Fibroblast of peridontal ligament (primary cell): ENCODE data around the gene DLX3.
"Not testable (repeated sequence)": the region's sequence is repeated elsewhere in the genome, so short reads cannot be mapped to it uniquely, and the experiment has no call there.

Experiments used
- DNase-seq: peaks from one replicate; pipeline ENCODE4 v3.0.0-alpha.2; 2010; ENCODE audit errors: extremely low read depth

Gene DLX3

DNA sequence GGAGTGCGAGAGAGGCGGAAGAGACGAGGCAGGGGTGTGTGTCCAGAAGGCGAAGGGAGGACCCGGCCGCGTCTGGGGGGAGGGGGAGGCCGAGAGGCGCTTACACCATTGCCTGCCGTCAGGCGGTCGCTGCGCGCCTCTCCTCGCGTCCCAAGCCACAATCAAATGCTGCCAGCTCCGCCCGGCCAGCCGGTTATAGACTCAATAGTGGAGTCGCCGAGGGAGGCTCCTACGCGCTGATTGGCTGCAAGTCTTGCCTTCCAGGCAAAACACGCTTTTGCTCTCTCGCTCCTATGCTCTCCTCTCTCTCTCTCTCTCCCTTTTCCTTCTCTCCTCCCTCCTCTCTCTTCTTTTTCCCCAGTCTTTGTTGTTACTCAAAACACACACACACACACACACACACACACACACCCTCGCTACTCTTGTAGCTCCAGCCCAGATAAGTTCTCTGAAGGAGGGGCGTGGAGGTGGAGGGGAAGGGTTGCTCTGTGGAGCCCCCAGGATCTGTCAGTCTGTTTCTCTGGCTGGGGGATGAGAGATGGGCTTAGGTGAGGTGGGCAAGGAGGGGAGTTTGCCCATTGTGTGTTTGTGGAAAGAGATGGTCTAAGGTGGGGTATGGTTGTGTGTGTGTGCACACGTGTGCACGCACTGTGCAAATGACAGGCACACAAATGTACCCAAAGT, at the start of gene DLX3:
Gene DLX3, minus strand, starts transcription at position 170 of the 684 bp plus-strand sequence. CDS start 226 bp downstream, outside the sequence.
- DNase-seq: peak; percentile 71

DNA sequence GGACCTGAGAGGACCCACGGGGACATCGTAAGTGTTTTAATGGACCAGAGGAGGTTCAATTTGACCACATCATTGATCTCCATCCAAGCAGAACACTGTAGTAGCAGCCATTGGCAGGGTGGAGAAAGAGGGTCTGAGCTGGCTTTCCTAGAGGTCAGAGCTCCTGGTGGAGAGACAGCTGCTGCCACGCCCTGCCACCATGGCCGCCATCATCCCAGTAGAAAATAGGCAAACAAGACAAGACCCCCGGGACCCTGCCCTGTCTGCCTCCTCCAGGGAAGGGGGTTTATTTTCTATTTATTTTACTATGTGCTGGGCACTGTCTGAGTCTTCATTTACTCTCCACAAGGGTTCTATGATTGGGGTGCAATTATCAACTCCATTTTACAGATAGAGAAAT, 49.5 kb upstream of the DLX3 start:
- no peak for DNase-seq

DNA sequence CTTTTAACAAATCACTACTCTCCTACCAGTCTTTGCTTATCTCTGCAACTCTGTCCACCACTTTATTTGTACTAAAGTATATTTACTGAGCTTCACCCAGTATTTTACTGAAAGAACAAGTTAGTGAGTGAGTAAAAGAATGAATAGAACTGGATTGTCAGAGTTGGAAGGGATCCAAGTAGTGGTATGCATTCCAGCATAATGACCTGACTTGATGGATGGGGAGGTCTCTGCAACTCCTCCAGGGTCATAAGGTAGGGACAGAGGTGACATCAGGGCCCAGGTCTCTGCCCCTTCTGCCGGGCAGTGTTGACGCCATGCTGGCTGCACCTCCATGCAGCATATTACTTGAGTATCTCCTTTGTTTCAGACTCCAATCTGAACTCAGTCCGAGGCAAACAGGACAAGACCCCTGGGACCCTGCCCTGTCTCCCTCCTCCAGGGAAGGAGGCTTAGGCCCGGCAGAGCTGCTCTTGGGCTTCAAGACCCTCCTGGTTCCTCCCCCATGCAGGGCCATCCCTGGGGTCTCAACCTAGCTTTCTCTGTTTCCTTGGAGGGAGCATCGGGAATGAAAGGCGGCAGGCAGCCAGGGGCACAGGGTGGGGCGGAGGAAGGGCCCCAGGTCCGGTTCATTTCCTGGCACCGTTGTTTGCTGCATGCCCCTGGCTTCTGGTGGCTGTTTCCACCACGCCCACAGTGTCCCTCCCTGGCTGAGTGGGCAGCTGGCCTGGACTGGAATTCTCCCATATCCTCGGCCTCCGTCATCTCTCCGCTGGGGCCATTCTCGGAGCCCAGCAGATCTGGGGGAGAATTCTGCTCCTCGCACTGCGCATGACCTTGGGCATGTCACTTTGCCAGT, 48.5 kb upstream of the DLX3 start:
- peak; percentile 24 for DNase-seq

DNA sequence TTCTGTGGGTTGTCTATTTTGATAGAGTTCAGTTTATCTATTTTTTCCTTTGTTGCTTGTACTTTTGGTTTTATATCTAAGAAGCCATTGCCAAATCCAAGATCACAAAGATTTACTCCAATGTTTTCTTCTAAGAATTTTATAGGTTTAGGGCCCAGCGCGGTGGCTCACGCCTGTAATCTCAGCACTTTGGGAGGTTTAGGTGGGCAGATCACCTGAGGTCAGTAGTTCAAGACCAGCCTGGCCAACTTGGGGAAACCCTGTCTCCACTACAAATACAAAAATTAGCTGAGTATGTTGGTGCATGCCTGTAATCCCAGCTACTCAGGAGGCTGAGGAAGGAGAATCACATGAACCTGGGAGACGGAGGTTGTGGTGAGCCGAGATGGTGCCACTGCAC, 47.2 kb upstream of the DLX3 start:
- DNase-seq: no peak

DNA sequence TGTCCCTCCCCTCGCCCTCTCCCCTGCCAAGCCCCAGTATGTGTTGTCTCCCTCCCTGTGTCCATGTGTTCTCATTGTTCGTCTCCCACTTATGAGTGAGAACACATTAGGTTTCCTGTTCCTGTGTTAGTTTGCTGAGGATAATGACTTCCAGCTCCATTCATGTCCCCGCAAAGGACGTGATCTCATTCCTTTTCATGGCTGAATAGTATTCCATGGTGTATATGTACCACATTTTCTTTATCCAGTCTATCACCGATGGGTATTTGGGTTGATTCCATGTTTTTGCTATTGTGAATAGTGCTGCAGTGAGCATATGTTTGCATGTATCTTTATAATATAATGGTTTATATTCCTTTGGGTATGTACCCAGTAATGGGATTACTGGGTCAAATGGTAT, 45.5 kb upstream of the DLX3 start:
- not testable (repeated sequence) for DNase-seq

DNA sequence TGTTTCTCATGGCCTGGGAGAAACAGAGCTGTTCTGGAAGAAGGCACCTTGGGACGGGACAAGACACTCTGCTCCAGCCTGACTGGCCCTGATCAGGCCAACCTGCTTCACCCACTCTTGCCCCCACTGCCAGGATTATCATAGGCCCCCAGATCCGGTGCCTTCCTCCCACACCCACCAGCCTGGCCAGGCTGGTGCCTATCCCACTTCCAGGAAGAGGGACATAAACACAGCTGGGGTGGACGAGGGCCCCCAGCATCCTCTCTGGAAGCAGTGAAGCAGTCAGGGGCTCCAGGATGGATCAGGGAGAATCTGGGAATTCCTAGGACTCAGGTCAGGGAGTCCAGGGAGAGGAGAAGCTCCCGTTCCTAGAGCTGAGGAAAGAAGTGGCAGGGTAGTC, 44.0 kb upstream of the DLX3 start:
- DNase-seq: no peak

DNA sequence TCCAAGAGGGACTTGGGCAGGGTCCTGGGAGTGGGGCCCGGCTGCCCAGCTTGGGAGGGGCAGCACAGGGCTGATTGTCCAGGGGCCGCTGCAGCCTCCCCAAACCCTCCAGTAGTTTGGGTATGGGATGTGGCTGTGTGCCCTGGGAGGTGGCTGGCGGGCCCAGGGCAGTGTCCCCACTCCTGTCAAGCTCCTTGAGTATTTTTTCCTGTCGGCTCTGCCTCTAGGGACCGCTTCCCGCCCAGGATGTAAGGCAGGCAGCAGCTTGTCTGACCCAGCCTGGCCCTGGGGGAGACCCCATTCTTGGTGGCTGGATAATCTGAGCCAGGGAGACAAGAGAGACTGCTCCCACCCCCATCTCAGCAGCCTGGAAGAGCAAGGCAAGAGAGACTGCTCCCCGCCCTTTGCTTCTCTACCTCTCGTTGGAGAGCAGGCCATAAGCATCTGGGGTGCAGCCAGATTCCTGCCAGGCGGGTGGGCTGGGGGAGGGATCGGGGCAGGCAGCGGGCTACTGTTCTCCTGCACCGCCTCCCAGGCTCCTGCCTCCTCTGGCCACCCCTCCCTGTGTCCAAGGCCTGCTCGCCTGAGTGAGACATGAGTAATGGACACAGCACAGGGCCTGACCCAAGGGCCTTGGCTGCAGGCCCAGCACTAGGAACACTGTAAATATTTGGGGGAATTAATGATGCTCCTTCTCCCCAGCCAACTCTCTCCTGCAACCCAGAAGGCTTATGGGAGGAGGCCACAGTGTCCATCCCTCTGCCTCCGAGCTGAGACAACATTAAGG, 42.5 kb upstream of the DLX3 start:
- peak; percentile 62 for DNase-seq

DNA sequence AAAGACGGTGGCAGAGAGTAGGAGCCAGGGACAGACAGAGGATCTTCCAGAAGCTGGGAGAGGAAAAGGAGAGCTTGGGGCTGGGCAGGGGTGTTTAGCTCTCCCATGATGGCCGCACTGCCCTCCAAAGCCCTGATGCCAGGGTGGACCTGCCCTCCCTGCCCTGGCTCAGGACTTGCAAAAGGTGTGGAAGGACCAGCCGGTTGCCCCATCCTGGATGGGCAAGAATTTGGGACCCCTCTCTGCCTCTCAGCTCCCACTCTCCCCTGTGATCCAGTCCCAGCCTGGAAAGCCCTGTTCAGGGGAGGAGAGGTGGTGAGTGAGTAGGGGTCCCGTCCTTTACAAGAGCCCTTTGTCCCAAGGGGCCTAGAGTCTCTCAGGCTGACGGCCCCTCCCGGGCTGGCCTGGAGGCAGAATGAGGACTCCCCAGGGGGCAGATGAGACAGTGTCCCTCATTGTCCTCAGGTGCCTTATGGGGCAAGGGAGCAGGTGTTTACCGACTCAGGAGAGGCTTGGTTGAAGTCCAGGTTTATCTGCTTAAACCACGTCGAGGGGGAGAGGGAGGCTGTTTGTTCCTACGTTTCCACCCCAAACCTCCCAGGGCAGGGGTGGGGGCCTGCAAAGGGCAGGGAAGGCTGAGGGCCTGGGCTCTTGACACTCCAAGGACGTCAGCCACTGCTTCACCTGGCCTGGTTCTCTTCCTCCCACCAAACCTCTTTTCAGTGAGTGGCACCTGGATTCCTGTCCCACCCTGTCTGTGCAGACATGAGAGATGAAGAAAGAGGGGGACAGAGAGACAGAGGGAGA, 41.6 kb upstream of the DLX3 start:
- DNase-seq: no peak

DNA sequence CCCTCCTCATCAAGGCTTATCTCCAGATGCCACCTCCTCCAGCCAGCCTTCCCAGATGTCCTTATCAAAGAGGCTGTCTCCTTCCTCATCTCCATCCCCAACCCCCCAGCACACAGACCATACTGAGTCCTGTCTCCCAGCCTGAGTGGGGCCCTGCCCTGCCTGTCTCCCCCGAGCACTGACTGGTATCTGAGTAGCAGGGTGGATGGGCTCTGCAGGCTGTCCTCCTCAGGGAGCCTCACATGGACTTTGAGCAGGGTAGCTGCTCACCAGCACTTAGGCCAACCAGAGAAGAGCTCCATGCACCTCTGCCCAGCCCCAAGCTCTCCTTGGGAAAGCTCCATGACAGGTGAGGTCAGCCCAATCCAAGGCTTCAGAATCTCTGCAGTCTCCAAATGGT, 40.9 kb upstream of the DLX3 start:
- no peak for DNase-seq

DNA sequence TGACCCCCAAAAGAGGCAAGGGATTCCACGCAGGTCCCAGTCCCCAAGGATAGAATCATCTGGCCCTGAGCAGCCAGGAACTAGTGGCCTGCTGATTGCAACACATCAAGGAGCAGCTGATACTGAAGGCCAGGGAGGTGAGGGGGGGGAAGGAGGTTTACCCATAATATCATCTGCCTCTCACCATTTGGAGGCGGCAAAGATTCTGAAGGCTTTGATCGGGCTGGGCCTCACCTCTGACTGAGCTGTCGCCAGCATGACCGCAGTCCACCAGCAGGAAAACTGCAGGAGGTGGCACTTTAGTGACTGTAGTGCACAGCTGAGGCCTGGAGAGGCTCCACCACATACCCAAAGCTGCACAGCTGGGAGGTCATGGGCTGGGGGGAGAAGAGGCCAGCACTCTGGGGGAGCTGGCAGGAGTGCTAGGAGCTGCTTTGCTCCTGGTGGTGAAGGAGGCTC, 40.4 kb upstream of the DLX3 start:
- DNase-seq: no peak

DNA sequence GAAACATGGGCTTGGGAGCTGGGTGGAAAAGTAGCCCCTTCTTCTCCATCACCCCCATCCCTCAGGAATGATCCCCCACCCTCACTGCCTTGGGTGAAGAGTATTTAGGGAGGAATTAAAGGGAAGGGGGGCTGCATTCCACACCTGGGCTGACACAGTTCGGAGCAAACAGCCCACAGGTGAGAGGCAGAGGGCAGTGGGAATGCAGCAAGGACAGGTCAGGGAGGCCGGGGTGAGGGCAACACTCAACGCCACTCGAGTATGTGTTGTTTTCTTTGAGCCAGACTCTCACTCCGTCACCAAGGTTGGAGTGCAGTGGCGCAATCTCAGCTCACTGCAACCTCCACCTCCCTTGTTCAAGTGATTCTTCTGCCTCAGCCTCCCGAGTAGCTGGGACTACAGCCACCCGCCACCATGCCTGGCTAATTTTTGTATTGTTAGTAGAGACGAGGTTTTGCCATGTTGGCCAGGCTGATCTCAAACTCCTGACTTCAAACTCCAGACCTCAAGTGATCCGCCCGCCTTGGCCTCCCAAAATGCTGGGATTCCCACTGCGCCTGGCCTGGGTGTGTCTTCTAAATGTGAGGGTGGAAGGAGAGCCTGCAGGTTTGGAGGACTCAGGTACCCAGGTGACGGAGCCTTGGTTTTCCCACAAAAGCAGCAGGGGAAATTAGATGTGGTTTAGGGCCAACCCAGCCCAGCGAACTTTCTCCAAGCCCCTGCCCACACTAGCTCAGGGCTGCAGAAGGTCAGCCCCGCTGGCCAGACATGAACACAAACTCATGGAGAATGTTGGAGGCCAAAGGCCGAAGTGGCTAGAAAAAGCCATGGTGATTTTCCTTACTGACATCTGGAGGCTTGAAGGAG, 39.7 kb upstream of the DLX3 start:
- no peak for DNase-seq

DNA sequence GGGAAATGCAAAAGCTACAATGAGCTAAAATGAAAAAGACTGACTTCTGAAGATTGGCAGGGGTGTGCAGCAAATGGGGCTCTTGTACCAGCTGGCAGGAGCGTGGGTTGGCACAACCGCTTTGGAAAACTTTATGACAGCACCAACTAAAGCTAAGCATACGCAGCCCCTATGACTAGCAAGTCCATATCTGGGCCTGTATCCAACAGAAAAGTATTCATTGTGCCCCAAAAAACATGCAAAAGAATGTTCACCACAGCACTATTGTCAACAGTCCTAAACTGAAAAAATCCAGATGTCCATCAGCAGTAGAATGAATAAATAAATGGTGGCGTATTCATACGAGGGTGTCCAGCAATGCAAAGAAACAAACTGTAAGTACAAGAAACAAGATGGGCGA, 38.3 kb upstream of the DLX3 start:
- DNase-seq: peak; percentile 80

DNA sequence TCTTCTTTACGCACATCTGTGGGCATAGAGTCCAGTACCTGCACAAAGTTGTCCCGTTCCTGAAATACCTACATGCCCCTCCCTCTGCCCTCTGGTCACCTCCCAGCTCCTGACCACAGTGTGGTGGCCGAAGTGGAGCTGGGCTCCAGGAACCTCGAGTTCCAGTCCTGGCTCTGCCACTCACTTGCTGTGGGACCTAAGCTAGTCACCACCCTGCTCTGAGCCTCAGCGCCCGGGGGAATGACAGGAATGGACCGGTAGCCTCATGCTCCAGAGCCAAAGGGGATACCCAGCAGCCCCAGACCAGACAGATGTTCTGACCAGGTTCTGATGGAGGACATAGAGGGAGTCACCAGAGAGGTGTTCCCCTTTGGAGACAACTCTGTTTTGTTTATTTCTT, 34.2 kb upstream of the DLX3 start:
- DNase-seq: no peak

DNA sequence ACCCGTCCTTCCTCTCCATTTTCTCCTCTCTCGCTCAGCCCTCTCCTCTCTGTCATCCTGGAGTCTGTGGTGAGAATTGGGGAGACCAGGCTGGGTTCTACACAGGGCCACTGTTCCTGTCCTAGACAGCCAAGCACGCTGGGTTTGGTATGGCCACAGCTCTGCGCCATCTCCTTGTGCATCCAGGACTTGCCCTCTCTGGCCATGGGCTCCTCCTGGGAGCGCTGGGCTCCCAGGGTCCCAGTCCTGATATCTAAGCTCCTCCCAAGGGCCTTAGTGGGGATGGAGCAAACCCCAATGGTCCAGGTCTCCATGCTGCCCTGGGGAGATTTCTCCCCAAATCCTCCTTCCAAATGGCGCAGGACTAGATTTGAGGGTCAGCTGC, 33.7 kb upstream of the DLX3 start:
- DNase-seq: no peak

DNA sequence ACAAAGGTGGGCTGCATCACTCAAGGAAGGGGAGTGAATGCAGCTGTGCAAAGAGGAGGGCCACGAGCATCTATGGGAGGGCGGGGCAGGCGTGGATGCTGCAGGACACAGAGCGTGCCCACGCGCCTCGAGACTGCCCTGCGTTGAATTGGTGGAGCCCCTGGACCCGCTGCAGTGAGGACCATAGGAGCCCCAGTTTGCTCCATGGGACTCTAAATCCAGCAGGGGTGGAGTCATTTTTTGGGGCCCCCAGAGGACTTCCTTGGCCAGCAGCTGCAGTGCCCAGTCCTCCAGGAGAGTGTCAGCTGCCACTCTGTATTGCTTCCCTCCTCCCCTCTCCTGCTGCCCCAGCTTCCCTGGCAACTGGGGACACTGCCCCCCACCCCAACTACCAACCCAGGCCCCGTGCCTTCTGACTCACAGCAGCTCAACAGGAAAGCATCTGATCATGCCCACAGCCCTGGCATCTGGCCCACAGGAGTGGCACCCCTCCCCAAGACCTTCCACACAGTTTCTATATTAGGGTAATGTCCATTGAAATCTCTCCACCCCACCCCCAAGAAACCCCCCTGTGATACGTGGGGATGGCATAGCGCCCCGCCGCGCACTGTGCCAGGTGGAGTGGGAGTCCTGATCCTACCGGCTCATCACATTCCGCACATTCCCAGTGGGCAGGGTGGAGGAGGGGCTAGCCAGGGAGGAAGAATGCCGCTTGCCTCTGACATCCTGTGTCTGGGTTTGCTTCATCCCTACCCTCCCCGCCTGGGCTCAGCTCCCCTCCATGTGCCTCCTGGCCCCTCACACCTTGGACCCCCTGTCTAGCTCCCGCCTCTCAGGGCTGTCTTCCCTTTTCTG, 33.1 kb upstream of the DLX3 start:
- peak; percentile 45 for DNase-seq

DNA sequence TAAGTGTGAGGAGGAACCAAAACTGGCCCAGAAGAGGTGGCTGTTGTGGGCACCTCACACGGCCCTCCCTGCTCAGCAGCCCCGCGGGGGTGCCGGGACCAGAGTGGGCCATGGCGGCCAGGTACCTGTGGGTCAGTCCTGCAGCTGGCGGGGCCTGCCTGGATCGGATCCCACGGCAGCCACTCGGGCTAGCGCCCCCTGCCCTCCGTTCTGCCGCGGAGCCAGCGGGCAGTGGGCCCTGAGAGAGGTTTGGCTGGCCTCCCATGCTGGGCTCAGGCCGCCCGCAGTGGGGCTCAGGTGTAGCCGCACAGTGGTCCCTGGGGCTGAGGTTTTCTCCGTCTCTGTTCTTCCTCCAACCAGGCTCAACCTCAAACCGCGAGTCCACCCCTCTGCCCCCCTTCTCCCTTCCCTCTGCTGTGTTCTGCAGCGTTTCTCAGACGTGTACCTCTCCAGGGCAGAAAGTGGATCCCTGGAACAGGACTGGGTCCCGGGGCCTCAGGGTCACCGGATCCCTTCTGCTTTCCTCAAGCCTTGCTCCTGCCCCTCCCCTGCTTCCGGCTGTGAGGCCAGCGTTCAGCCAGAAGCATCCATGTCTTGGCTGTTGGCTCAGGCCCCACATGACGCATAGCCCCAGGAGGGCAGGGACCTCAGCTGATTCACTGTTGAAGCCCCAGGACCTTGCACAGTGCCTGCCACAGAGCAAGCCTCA, 32.3 kb upstream of the DLX3 start:
- DNase-seq: peak; percentile 79

DNA sequence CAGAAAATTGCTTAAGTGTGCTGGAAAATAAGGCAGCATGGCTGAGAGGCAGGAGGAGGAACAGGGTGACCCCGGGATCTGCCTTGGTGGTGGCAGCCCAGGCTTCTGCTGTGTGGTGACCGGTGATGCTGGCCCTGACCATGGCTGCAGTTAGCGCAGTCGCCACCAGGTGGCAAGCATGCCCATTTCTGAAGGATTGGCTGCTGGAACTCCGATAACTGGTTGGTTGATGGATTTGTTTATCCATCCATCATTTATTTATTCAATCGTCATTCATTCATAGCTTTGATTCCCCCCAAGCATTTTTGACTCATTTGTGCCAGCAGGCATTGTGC, 31.8 kb upstream of the DLX3 start:
- peak; percentile 84 for DNase-seq

DNA sequence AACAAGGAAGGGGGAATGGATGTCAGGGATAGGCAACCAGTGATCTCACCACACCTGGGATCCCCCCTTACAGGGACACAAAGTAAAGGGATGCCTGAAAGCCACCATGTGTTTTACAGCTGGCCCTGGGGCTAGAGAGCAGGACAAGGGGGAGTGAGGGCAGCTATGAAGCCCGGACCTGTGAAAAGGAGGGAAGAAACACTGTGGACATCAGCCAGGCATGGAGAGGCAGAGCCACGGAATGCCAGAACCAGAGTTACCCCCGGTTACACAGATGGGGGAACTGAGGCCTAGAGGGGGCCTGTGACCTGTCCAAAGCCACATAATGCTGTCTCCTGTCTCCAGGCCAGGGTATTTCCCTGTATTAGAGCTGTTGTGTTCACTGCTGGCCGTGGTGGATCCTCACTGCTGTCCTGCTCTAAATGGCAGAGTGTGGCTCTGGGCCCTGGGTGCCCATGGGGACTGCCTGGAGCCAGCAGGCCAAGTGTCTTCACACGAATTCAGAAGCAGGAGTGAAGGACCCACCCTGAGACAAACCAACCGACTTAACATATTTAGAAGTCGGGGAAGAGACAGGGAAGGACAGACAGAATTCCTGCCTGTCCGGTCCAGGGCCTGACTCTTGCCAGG, 31.1 kb upstream of the DLX3 start:
- no peak for DNase-seq

DNA sequence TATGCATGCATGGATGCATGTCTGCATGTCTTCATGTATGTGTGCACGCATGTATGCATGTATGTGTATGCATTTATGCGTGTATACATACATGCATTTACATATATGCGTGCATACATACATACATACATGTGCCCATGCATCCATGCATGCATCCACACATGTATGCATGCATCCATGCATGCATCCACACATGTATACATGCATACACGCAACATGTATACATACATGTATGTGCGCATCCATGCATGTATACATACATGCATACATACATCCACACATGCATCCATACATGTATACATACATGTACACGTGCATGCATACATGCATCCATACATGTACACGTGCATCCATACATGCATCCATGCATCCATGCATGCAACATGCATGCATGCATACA, 29.8 kb upstream of the DLX3 start:
- DNase-seq: no peak
